Liver (tissue), 9 donors: ENCODE data around the gene CACNA1E. TPM values are rescaled to one million over a fixed set of nuclear protein-coding genes. Genes with fewer than 3 reads are reported as not detected.

Source experiments
- DNase-seq: peaks from one replicate; pipeline ENCODE4 v3.0.0-alpha.2; 2017; ENCODE audit warnings: low spot score
- H3K27ac ChIP-seq, 2 donors: one replicate each; pipeline ENCODE4 v1.7.0; 2013; ENCODE audit warnings: inconsistent platforms in 2 of 2, low read length in 2 of 2, control low read depth in 1 of 2, low read depth in 1 of 2, mild to moderate bottlenecking in 1 of 2
- H3K27me3 ChIP-seq, 4 donors: one replicate each; pipeline versions ENCODE4 v1.6.1 to v1.7.0; 2013; ENCODE audit warnings: low read length in 3 of 4, inconsistent platforms in 1 of 4, mild to moderate bottlenecking in 1 of 4, moderate library complexity in 1 of 4; ENCODE audit not compliant: control insufficient read depth in 4 of 4, insufficient read depth in 4 of 4
- H3K36me3 ChIP-seq, 4 donors: one replicate each; pipeline versions ENCODE4 v1.6.1 to v1.7.0; 2013; ENCODE audit warnings: low read length in 3 of 4, mild to moderate bottlenecking in 3 of 4, low read depth in 1 of 4, moderate library complexity in 1 of 4; ENCODE audit not compliant: control insufficient read depth in 4 of 4, insufficient read depth in 3 of 4
- H3K4me1 ChIP-seq, 4 donors: one replicate each; pipeline versions ENCODE4 v1.6.1 to v1.7.0; 2013; ENCODE audit warnings: low read length in 3 of 4, mild to moderate bottlenecking in 3 of 4, moderate library complexity in 1 of 4; ENCODE audit not compliant: control insufficient read depth in 4 of 4, insufficient read depth in 4 of 4
- H3K4me3 ChIP-seq, 3 donors: one replicate each; pipeline versions ENCODE4 v1.6.1 to v1.7.0; 2013; ENCODE audit warnings: low read length in 3 of 3, control low read depth in 1 of 3, low read depth in 1 of 3, mild to moderate bottlenecking in 1 of 3
- H3K9ac ChIP-seq, 2 donors: one replicate each; pipeline ENCODE4 v1.7.0; 2013; ENCODE audit warnings: low read length in 2 of 2, mild to moderate bottlenecking in 2 of 2, moderate library complexity in 2 of 2, control low read depth in 1 of 2, low read depth in 1 of 2
- H3K9me3 ChIP-seq, 4 donors: one replicate each; pipeline versions ENCODE4 v1.6.1 to v1.7.0; 2013; ENCODE audit warnings: low read length in 3 of 4; ENCODE audit not compliant: control insufficient read depth in 4 of 4
- EGR1 ChIP-seq, 2 donors: IDR thresholded peaks; 2 replicates each; pipeline ENCODE4 v1.6.1; 2016 to 2018; ENCODE audit warnings: antibody characterized with exemption in 2 of 2, low read depth in 2 of 2
- GABPA ChIP-seq, 2 donors: IDR thresholded peaks in 1 of 2; conservative IDR thresholded peaks in 1 of 2; 2 replicates each; pipeline ENCODE4 v1.6.1; 2016; ENCODE audit warnings: antibody characterized with exemption in 2 of 2, mild to moderate bottlenecking in 1 of 2, moderate library complexity in 1 of 2
- HNF4A ChIP-seq, 2 donors: conservative IDR thresholded peaks; 2 replicates each; pipeline ENCODE4 v1.6.1; 2016; ENCODE audit warnings: antibody characterized with exemption in 2 of 2, mild to moderate bottlenecking in 2 of 2
- HNF4G ChIP-seq: IDR thresholded peaks from 2 replicates; pipeline ENCODE4 v1.6.1; 2016; ENCODE audit warnings: antibody characterized with exemption
- JUND ChIP-seq, 2 donors: IDR thresholded peaks; 2 replicates each; pipeline ENCODE4 v1.6.1; 2016; ENCODE audit warnings: antibody characterized with exemption in 2 of 2
- RAD21 ChIP-seq, 2 donors: IDR thresholded peaks; 2 replicates each; pipeline ENCODE4 v1.6.1; 2016; ENCODE audit warnings: antibody characterized with exemption in 2 of 2, mild to moderate bottlenecking in 2 of 2
- RXRA ChIP-seq, 2 donors: IDR thresholded peaks; 2 replicates each; pipeline ENCODE4 v1.6.1; 2017 to 2018; ENCODE audit warnings: antibody characterized with exemption in 2 of 2, mild to moderate bottlenecking in 1 of 2
- SP1 ChIP-seq: IDR thresholded peaks from 2 replicates; pipeline ENCODE4 v1.6.1; 2018; ENCODE audit warnings: antibody characterized with exemption, mild to moderate bottlenecking
- TAF1 ChIP-seq: conservative IDR thresholded peaks from 2 replicates; pipeline ENCODE4 v1.6.1; 2016; ENCODE audit warnings: antibody characterized with exemption, mild to moderate bottlenecking
- WGBS: extraction: QIAGEN DNeasy Blood & Tissue Kit; methylation state at CpG from one replicate; pipeline ENCODE4 v1.1.7; 2013; 5-methylcytosine and 5-hydroxymethylcytosine counted together
- polyA plus RNA-seq, 2 donors: library from polyadenylated mRNA; stranded (reverse) in 1 of 2; unstranded in 1 of 2; fragments of 200-250 nt in 1 of 2; fragments of >200 nt in 1 of 2; fragmentation: Nextera tagmentation in 1 of 2; extraction: Ambion mirVana in 1 of 2; gene quantifications; one replicate each; pipeline versions ENCODE4 v1.2.1 to v1.2.3, GENCODE V29; 2013 to 2015
- total RNA-seq, 2 donors: library from RNA; depleted of rRNA; stranded (reverse); fragments of >200 nt; gene quantifications; one replicate each; pipeline ENCODE4 v1.2.3, GENCODE V29; 2014
- TF ChIP-seq, protein P1 (sequence below): IDR thresholded peaks from 2 replicates; pipeline ENCODE4 v1.6.1; 2016; ENCODE audit warnings: antibody characterized with exemption
- TF ChIP-seq, protein P2 (sequence below): fragments of 150-350 bp; IDR thresholded peaks from 2 replicates; pipeline ENCODE4 v1.5.1; 2017; ENCODE audit warnings: improper control_type of control experiment, low read depth, low read length; ENCODE audit not compliant: missing input control
- TF ChIP-seq, protein P3 (sequence below): IDR thresholded peaks from 2 replicates; pipeline ENCODE4 v1.6.1; 2016; ENCODE audit warnings: antibody characterized with exemption, mild to moderate bottlenecking
- TF ChIP-seq, protein P4 (sequence below): IDR thresholded peaks from 2 replicates; pipeline ENCODE4 v1.6.1; 2016; ENCODE audit warnings: antibody characterized with exemption
- donor health status: healthy.
- donor health status: healthy.
- donor health status: healthy.
- donor health status: healthy.
- donor health status: healthy.

The CACNA1E gene
- total and polyA plus RNA-seq, 4 donors: under 0.01 to 0.08 (median 0.01) TPM; not detected in 1

DNA sequence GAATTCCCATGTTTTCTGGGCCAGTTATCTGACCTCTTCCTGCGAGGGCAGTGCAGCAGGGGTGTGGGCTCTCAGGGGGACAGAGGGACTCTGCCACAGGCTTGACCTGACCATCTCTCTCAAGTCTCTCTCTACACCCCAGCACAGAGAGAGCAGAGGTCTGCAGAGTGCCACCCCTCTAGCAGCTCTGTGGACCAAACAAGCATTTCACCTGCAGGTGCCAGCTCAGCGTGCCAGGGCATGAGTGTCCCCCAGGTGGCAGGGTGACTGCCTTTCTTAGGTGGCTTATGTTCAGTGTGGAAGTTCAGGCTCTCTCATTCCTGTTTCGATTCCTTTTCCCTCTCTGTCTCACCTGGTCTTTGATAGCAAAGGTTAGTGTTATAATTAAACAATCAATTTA is 191.3 kb downstream of the CACNA1E start:
- TF ChIP-seq, protein P1, sequence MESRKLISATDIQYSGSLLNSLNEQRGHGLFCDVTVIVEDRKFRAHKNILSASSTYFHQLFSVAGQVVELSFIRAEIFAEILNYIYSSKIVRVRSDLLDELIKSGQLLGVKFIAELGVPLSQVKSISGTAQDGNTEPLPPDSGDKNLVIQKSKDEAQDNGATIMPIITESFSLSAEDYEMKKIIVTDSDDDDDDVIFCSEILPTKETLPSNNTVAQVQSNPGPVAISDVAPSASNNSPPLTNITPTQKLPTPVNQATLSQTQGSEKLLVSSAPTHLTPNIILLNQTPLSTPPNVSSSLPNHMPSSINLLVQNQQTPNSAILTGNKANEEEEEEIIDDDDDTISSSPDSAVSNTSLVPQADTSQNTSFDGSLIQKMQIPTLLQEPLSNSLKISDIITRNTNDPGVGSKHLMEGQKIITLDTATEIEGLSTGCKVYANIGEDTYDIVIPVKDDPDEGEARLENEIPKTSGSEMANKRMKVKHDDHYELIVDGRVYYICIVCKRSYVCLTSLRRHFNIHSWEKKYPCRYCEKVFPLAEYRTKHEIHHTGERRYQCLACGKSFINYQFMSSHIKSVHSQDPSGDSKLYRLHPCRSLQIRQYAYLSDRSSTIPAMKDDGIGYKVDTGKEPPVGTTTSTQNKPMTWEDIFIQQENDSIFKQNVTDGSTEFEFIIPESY: no peak
- no peak for TF ChIP-seq TAF1
- no peaks in the 10 kb centered on the region for H3K9me3 ChIP-seq
- H3K27me3 ChIP-seq: peaks cover 0 to 2% (median under 1%) of the 10 kb centered on the region in 4 donors
- no peak overlapping the region for H3K9ac ChIP-seq
- no peak overlapping the region for H3K4me3 ChIP-seq
- 70% methylated on average over 3 of the region's 3 CpGs for WGBS
- no peak overlapping the region for H3K27ac ChIP-seq
- no peak for DNase-seq
- H3K4me1 ChIP-seq: no peaks in the 10 kb centered on the region
- no peaks in the 10 kb centered on the region for H3K36me3 ChIP-seq

DNA sequence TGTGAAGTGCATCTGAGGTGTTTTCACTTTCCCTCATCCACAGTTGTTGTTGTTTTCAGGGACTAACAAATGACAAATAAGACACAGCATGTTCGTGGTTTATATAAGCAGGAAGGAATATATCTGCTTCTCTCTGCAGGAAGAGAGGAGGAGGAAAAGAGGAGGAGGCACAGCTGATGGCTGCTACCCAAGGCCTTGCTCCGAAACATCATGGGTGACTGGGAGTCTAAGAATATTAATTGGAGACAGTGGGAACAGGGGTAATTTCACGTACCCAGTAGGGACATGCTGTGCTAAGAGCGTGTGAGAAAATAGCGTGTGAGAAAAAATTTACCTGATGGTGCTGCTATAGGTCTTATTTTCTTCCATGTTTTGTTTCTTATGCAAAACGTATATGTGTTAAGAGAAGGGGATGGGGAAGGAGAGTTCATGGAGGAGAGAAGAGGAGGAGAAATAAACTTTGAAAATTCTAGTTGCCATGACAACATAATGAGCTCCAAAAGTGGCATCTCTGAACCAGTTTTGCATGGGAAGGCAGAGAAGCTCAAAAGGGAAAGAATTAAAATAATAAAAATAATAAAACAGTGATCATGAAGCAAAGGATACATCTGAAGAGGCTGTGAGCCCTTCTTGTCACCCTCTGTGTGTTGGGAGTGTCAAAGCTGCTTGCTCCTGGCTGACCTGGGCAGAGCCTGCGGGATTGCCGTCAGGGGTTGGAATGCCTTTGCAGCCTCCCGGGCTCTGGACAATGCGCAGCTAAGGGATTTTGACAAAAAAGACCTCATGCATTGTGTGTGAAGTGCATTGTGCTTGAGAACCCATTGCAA is 192.0 kb downstream of the CACNA1E start:
- DNase-seq: no peak
- TF ChIP-seq JUND (IDR thresholded peaks at IDR 0.05): no peak
- TF ChIP-seq, protein P2, sequence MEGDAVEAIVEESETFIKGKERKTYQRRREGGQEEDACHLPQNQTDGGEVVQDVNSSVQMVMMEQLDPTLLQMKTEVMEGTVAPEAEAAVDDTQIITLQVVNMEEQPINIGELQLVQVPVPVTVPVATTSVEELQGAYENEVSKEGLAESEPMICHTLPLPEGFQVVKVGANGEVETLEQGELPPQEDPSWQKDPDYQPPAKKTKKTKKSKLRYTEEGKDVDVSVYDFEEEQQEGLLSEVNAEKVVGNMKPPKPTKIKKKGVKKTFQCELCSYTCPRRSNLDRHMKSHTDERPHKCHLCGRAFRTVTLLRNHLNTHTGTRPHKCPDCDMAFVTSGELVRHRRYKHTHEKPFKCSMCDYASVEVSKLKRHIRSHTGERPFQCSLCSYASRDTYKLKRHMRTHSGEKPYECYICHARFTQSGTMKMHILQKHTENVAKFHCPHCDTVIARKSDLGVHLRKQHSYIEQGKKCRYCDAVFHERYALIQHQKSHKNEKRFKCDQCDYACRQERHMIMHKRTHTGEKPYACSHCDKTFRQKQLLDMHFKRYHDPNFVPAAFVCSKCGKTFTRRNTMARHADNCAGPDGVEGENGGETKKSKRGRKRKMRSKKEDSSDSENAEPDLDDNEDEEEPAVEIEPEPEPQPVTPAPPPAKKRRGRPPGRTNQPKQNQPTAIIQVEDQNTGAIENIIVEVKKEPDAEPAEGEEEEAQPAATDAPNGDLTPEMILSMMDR: no peak
- TF ChIP-seq, protein P1: no peak
- no peak for TF ChIP-seq HNF4A (conservative IDR thresholded peaks at IDR 0.05)
- TF ChIP-seq, protein P3, sequence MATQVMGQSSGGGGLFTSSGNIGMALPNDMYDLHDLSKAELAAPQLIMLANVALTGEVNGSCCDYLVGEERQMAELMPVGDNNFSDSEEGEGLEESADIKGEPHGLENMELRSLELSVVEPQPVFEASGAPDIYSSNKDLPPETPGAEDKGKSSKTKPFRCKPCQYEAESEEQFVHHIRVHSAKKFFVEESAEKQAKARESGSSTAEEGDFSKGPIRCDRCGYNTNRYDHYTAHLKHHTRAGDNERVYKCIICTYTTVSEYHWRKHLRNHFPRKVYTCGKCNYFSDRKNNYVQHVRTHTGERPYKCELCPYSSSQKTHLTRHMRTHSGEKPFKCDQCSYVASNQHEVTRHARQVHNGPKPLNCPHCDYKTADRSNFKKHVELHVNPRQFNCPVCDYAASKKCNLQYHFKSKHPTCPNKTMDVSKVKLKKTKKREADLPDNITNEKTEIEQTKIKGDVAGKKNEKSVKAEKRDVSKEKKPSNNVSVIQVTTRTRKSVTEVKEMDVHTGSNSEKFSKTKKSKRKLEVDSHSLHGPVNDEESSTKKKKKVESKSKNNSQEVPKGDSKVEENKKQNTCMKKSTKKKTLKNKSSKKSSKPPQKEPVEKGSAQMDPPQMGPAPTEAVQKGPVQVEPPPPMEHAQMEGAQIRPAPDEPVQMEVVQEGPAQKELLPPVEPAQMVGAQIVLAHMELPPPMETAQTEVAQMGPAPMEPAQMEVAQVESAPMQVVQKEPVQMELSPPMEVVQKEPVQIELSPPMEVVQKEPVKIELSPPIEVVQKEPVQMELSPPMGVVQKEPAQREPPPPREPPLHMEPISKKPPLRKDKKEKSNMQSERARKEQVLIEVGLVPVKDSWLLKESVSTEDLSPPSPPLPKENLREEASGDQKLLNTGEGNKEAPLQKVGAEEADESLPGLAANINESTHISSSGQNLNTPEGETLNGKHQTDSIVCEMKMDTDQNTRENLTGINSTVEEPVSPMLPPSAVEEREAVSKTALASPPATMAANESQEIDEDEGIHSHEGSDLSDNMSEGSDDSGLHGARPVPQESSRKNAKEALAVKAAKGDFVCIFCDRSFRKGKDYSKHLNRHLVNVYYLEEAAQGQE: no peak
- no peak for TF ChIP-seq HNF4G
- TF ChIP-seq, protein P4, sequence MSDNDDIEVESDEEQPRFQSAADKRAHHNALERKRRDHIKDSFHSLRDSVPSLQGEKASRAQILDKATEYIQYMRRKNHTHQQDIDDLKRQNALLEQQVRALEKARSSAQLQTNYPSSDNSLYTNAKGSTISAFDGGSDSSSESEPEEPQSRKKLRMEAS: no peak
- no peak for TF ChIP-seq RAD21 (IDR thresholded peaks at IDR 0.05)
- TF ChIP-seq EGR1 (IDR thresholded peaks at IDR 0.05; ENCODE audit: low read depth in 2 of 2): no peak
- no peak for TF ChIP-seq SP1
- TF ChIP-seq TAF1: no peak
- TF ChIP-seq RXRA (IDR thresholded peaks at IDR 0.05): no peak
- TF ChIP-seq GABPA (IDR thresholded peaks at IDR 0.05 in 1 of 2, conservative IDR thresholded peaks at IDR 0.05 in 1 of 2): no peak
- Histone ChIP-seq H3K4me1 (no peaks in the 10 kb centered on the region), H3K4me3 (no peak overlapping the region), H3K27ac (no peak overlapping the region), H3K36me3 (no peaks in the 10 kb centered on the region), H3K9me3 (no peaks in the 10 kb centered on the region), H3K9ac (no peak overlapping the region), H3K27me3 (peaks cover 0 to 2% (median under 1%) of the 10 kb centered on the region in 4 donors)
- WGBS: 57% methylated on average over 10 of the region's 10 CpGs
